Endodermal cell (in vitro differentiated cells): Measurements from ENCODE around the gene PLAC1. TPM values are rescaled to one million over a fixed set of nuclear protein-coding genes. Genes with fewer than 3 reads are reported as not detected.

Source experiments
- DNase-seq: peaks from one replicate; pipeline ENCODE4 v3.0.0-alpha.2; 2017
- H3K27ac ChIP-seq: 2 replicates; pipeline ENCODE4 v1.5.1; 2013; ENCODE audit warnings: mild to moderate bottlenecking, low read depth, low read length, moderate library complexity
- H3K27me3 ChIP-seq: 2 replicates; pipeline ENCODE4 v1.6.1; 2013; ENCODE audit warnings: mild to moderate bottlenecking, low read length, moderate library complexity; ENCODE audit not compliant: insufficient read depth, control insufficient read depth, poor library complexity, severe bottlenecking
- H3K36me3 ChIP-seq: 2 replicates; pipeline ENCODE4 v1.7.0; 2013; ENCODE audit warnings: mild to moderate bottlenecking, low read length, moderate library complexity; ENCODE audit not compliant: control insufficient read depth, insufficient read depth
- H3K4me1 ChIP-seq: one replicate; pipeline ENCODE4 v1.7.0; 2013; ENCODE audit warnings: low read length; ENCODE audit not compliant: control insufficient read depth, insufficient read depth
- H3K4me3 ChIP-seq: 2 replicates; pipeline ENCODE4 v1.5.1; 2013; ENCODE audit warnings: mild to moderate bottlenecking, low read length, moderate library complexity
- H3K9ac ChIP-seq: 2 replicates; pipeline ENCODE4 v1.6.1; 2013; ENCODE audit warnings: mild to moderate bottlenecking, low read length, moderate library complexity; ENCODE audit not compliant: poor library complexity, severe bottlenecking; ENCODE audit errors: extremely low read depth
- H3K9me3 ChIP-seq: 2 replicates; pipeline ENCODE4 v1.6.1; 2013; ENCODE audit warnings: mild to moderate bottlenecking, low read length, moderate library complexity; ENCODE audit not compliant: control insufficient read depth
- H3K27ac Mint-ChIP-seq: 2 replicates; pipeline ENCODE4 v1.8.0; 2020; ENCODE audit warnings: mixed read lengths
- H3K27me3 Mint-ChIP-seq: 2 replicates; pipeline ENCODE4 v1.8.0; 2021; ENCODE audit warnings: mild to moderate bottlenecking, mixed read lengths; ENCODE audit not compliant: insufficient read depth
- H3K36me3 Mint-ChIP-seq: 2 replicates; pipeline ENCODE4 v1.8.0; 2020; ENCODE audit warnings: low read depth, mixed read lengths
- H3K4me1 Mint-ChIP-seq: 2 replicates; pipeline ENCODE4 v1.8.0; 2020; ENCODE audit warnings: mixed read lengths
- H3K4me3 Mint-ChIP-seq: 2 replicates; pipeline ENCODE4 v1.8.0; 2020; ENCODE audit warnings: mild to moderate bottlenecking, moderate library complexity, mixed read lengths
- H3K9me3 Mint-ChIP-seq: 2 replicates; pipeline ENCODE4 v1.8.0; 2020; ENCODE audit warnings: mild to moderate bottlenecking, mixed read lengths
- WGBS, 2 experiments: methylation state at CpG; one replicate each; pipeline versions ENCODE4 v1.1.5 to v1.1.7; 2013; ENCODE audit warnings: missing lambda C conversion rate in 2 of 2, mixed read lengths in 1 of 2; ENCODE audit not compliant: insufficient coverage in 1 of 2, insufficient read length in 1 of 2; 5-methylcytosine and 5-hydroxymethylcytosine counted together
- total RNA-seq, 2 donors: library from RNA; stranded (reverse); fragmentation: NEBNext Ultra II Directional in 1 of 2; extraction: Animal tissue kit (Norgen Biotek cat#: 25700) in 1 of 2; gene quantifications; 2 replicates in 1 of 2; 3 replicates in 1 of 2; pipeline ENCODE4 v1.2.1, GENCODE V29; 2021
- TF ChIP-seq, protein P1 (sequence below): fragments of 200-600 bp; sonication (generic); conservative IDR thresholded peaks from 2 replicates; pipeline ENCODE4 v1.5.0; 2021; ENCODE audit warnings: antibody characterized with exemption, mild to moderate bottlenecking

PLAC1 gene
- total RNA-seq, 2 donors from 2014 or later: not detected

GRCh38 chrX:134673123-134673522, 14.9 kb upstream of the PLAC1 start:
- Histone ChIP-seq H3K9me3 (no peaks in the 10 kb centered on the region), H3K36me3 (no peaks in the 10 kb centered on the region), H3K27me3 (no peaks in the 10 kb centered on the region), H3K4me3 (no peak overlapping the region), H3K4me1 (no peaks in the 10 kb centered on the region), H3K9ac (no peak overlapping the region), H3K27ac (no peak overlapping the region)
- Mint-ChIP-seq H3K9me3 (peaks cover 53% of the 10 kb centered on the region), H3K4me1 (no peaks in the 10 kb centered on the region), H3K4me3 (no peak overlapping the region), H3K36me3 (no peaks in the 10 kb centered on the region), H3K27me3 (no peaks in the 10 kb centered on the region), H3K27ac (no peak overlapping the region)
- no peak for DNase-seq
- TF ChIP-seq, protein P1, sequence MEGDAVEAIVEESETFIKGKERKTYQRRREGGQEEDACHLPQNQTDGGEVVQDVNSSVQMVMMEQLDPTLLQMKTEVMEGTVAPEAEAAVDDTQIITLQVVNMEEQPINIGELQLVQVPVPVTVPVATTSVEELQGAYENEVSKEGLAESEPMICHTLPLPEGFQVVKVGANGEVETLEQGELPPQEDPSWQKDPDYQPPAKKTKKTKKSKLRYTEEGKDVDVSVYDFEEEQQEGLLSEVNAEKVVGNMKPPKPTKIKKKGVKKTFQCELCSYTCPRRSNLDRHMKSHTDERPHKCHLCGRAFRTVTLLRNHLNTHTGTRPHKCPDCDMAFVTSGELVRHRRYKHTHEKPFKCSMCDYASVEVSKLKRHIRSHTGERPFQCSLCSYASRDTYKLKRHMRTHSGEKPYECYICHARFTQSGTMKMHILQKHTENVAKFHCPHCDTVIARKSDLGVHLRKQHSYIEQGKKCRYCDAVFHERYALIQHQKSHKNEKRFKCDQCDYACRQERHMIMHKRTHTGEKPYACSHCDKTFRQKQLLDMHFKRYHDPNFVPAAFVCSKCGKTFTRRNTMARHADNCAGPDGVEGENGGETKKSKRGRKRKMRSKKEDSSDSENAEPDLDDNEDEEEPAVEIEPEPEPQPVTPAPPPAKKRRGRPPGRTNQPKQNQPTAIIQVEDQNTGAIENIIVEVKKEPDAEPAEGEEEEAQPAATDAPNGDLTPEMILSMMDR: no peak

DNA sequence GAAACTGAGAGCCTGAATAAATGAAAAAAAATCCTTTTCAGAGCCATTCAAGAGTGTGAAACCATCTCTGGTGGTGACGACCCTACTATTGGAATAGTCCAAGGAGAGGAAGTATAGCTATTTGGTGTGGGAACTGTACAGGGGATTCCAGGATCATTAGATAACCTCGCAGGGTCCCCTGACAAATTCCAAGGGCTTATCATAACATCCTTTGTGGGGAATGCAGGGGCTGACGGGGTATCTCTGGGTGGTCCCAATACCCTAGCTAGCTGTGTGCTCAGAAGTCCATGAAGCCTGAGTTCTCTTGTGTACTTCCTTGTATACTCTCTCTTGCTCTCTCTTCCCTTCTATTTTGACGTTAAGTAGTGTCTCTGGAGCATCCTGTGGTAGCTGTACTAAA, 13.8 kb upstream of the PLAC1 start:
- peaks cover 49% of the 10 kb centered on the region for H3K9me3 Mint-ChIP-seq
- Histone ChIP-seq H3K27me3 (no peaks in the 10 kb centered on the region), H3K36me3 (no peaks in the 10 kb centered on the region), H3K9me3 (no peaks in the 10 kb centered on the region), H3K27ac (no peak overlapping the region), H3K4me3 (no peak overlapping the region), H3K9ac (no peak overlapping the region), H3K4me1 (no peaks in the 10 kb centered on the region)
- TF ChIP-seq, protein P1: no peak
- no peak for DNase-seq
- no peak overlapping the region for H3K4me3 Mint-ChIP-seq
- no peaks in the 10 kb centered on the region for H3K36me3 Mint-ChIP-seq
- 96 to 100% methylated on average over 1 to 3 of the region's 4 CpGs for WGBS, 2 experiments
- no peaks in the 10 kb centered on the region for H3K4me1 Mint-ChIP-seq
- H3K27ac Mint-ChIP-seq: no peak overlapping the region
- H3K27me3 Mint-ChIP-seq: no peaks in the 10 kb centered on the region

DNA sequence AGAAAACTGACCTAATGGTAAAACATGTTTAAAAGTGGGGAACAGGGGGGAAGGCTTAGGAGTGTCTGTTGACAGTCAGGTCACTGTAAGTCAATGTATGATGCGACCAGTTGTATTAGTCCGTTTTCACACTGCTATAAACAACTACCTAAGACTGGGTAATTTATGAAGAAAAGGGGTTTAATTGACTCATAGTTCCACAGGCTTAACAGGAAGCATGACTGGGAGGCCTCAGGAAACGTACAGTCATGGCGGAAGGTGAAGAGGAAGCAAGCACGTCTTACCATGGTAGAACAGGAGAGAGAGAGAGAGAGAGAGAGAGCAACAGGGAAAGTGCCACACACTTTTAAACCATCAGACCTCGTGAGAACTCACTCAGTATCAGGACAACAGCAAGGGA, 13.0 kb upstream of the PLAC1 start:
- TF ChIP-seq, protein P1: no peak
- Mint-ChIP-seq H3K36me3 (no peaks in the 10 kb centered on the region), H3K27ac (no peak overlapping the region), H3K27me3 (no peaks in the 10 kb centered on the region), H3K4me3 (no peak overlapping the region), H3K4me1 (no peaks in the 10 kb centered on the region), H3K9me3 (peaks cover 52% of the 10 kb centered on the region)
- no peak overlapping the region for H3K9ac ChIP-seq
- no peak for DNase-seq
- H3K27me3 ChIP-seq: no peaks in the 10 kb centered on the region
- 96% methylated on average over 5 of the region's 6 CpGs; no CpG with 5 or more reads in 1 of the 2 experiments for WGBS, 2 experiments
- H3K36me3 ChIP-seq: no peaks in the 10 kb centered on the region
- no peaks in the 10 kb centered on the region for H3K9me3 ChIP-seq
- no peaks in the 10 kb centered on the region for H3K4me1 ChIP-seq
- H3K4me3 ChIP-seq: no peak overlapping the region
- no peak overlapping the region for H3K27ac ChIP-seq
